HepG2 (cell line): ENCODE results near the gene MECR. TPM values are rescaled to one million over a fixed set of nuclear protein-coding genes. Genes with fewer than 3 reads are reported as not detected.

Experiments used
- ASH2L ChIP-seq: fragments of 300-600, 200-600 bp; sonication (generic); IDR thresholded peaks from 2 replicates; pipeline ENCODE4 v1.7.0; 2017; ENCODE audit warnings: low read depth, mild to moderate bottlenecking, moderate library complexity, mixed read lengths, low read length; ENCODE audit not compliant: insufficient read length
- ATF1 ChIP-seq: IDR thresholded peaks from 2 replicates; pipeline ENCODE4 v1.6.1; 2016; ENCODE audit warnings: mild to moderate bottlenecking, control low read depth
- CEBPB ChIP-seq: IDR thresholded peaks from 2 replicates; pipeline ENCODE4 v1.6.1; 2011; ENCODE audit warnings: low read depth, low read length, improper control_type of control experiment, borderline replicate concordance
- EP300 ChIP-seq, 3 experiments: sonication (generic) in 1 of 3; formaldehyde crosslinking in 1 of 3; IDR thresholded peaks; 2 replicates each; pipeline versions ENCODE4 v1.5.1 to v1.6.1; 2011 to 2020; ENCODE audit warnings: low read depth in 2 of 3, low read length in 2 of 3, borderline replicate concordance in 1 of 3, improper control_type of control experiment in 1 of 3, mild to moderate bottlenecking in 1 of 3, missing genetic modification reagents in 1 of 3, moderate library complexity in 1 of 3
- KAT8 ChIP-seq: IDR thresholded peaks from 2 replicates; pipeline ENCODE4 v1.6.1; 2016; ENCODE audit warnings: missing genetic modification reagents, missing compliant biosample characterization
- KDM6A ChIP-seq: IDR thresholded peaks from 2 replicates; pipeline ENCODE4 v1.6.1; 2016; ENCODE audit warnings: low read depth
- MYNN ChIP-seq: sonication (generic); formaldehyde crosslinking; IDR thresholded peaks from 2 replicates; pipeline ENCODE4 v1.4.0; 2020; ENCODE audit warnings: mild to moderate bottlenecking, low read depth, missing genetic modification reagents
- NFRKB ChIP-seq: fragments of 450-650 bp; IDR thresholded peaks from 2 replicates; pipeline ENCODE4 v1.6.1; 2017
- NONO ChIP-seq, 2 experiments: fragments of 450-650 bp in 1 of 2; sonication (generic) in 1 of 2; formaldehyde crosslinking in 1 of 2; IDR thresholded peaks in 1 of 2; conservative IDR thresholded peaks in 1 of 2; 2 replicates each; pipeline versions ENCODE4 v1.6.1 to v1.8.0; 2017 to 2022; ENCODE audit warnings: mild to moderate bottlenecking in 1 of 2, missing genetic modification reagents in 1 of 2, moderate library complexity in 1 of 2
- RAD21 ChIP-seq: fragments of 450-650 bp; formaldehyde crosslinking; IDR thresholded peaks from 2 replicates; pipeline ENCODE4 v1.5.0; 2020; ENCODE audit warnings: mild to moderate bottlenecking
- RARA ChIP-seq: IDR thresholded peaks from 2 replicates; pipeline ENCODE4 v1.6.1; 2016; ENCODE audit warnings: missing genetic modification reagents, missing compliant biosample characterization
- RFXANK ChIP-seq: IDR thresholded peaks from 2 replicates; pipeline ENCODE4 v1.6.1; 2016
- SOX5 ChIP-seq: IDR thresholded peaks from 2 replicates; pipeline ENCODE4 v1.6.1; 2016; ENCODE audit warnings: borderline replicate concordance
- THAP11 ChIP-seq: IDR thresholded peaks from 2 replicates; pipeline ENCODE4 v1.6.1; 2016; ENCODE audit warnings: missing biosample characterization, missing genetic modification reagents
- TMF1 ChIP-seq: sonication (generic); formaldehyde crosslinking; IDR thresholded peaks from 2 replicates; pipeline ENCODE4 v1.8.1; 2022; ENCODE audit warnings: low read depth, missing genetic modification reagents
- WIZ ChIP-seq: sonication (generic); formaldehyde crosslinking; IDR thresholded peaks from 2 replicates; pipeline ENCODE4 v1.5.1; 2020; ENCODE audit warnings: mild to moderate bottlenecking, missing genetic modification reagents
- YY1 ChIP-seq: IDR thresholded peaks from 2 replicates; pipeline ENCODE4 v1.6.1; 2011; ENCODE audit warnings: low read length, low read depth, moderate library complexity, mild to moderate bottlenecking; ENCODE audit not compliant: insufficient read depth, insufficient replicate concordance
- ZFX ChIP-seq: sonication (generic); formaldehyde crosslinking; IDR thresholded peaks from 2 replicates; pipeline ENCODE4 v1.4.0; 2020; ENCODE audit warnings: mild to moderate bottlenecking, low read depth, missing genetic modification reagents, moderate library complexity
- ZNF296 ChIP-seq: sonication (generic); formaldehyde crosslinking; conservative IDR thresholded peaks from 2 replicates; pipeline ENCODE4 v1.5.0; 2020; ENCODE audit warnings: mild to moderate bottlenecking, missing genetic modification reagents
- ZNF780A ChIP-seq: sonication (generic); formaldehyde crosslinking; IDR thresholded peaks from 2 replicates; pipeline ENCODE4 v1.8.0; 2022; ENCODE audit warnings: mild to moderate bottlenecking, missing genetic modification reagents, moderate library complexity
- ZNF841 ChIP-seq: sonication (generic); formaldehyde crosslinking; IDR thresholded peaks from 2 replicates; pipeline ENCODE4 v1.8.1; 2023; ENCODE audit warnings: missing genetic modification reagents, borderline replicate concordance
- ZNF878 ChIP-seq: sonication (generic); formaldehyde crosslinking; IDR thresholded peaks from 2 replicates; pipeline ENCODE4 v1.8.1; 2023; ENCODE audit warnings: mild to moderate bottlenecking, missing genetic modification reagents, moderate library complexity
- polyA plus RNA-seq, 8 experiments: library from polyadenylated mRNA; depleted of rRNA in 3 of 8; stranded (reverse) in 7 of 8; unstranded in 1 of 8; fragments of >200 nt; fragmentation: Illumina TruSeq in 4 of 8; extraction: Trizol in 4 of 8; gene quantifications; 2 replicates each; pipeline versions ENCODE4 v1.2.1 to v1.2.3, GENCODE V29; 2011 to 2016; ENCODE audit warnings: low read depth in 4 of 8, missing spikeins in 1 of 8, mixed read lengths in 1 of 8; ENCODE audit not compliant: insufficient read depth in 1 of 8
- total RNA-seq, 5 experiments: library from RNA; depleted of rRNA; stranded (reverse); fragments of >200 nt; fragmentation: Illumina TruSeq; extraction: Trizol; gene quantifications; 2 replicates each; pipeline ENCODE4 v1.2.3, GENCODE V29; 2016; ENCODE audit warnings: low read depth in 1 of 5
- TF ChIP-seq, protein P1 (sequence below): IDR thresholded peaks from 2 replicates; pipeline ENCODE4 v1.4.0; 2020; ENCODE audit warnings: mild to moderate bottlenecking, missing genetic modification reagents
- TF ChIP-seq, protein P2 (sequence below): sonication (generic); formaldehyde crosslinking; IDR thresholded peaks from 2 replicates; pipeline ENCODE4 v1.8.1; 2023; ENCODE audit warnings: mild to moderate bottlenecking, moderate library complexity, missing genetic modification reagents
- TF ChIP-seq, protein P3 (sequence below): sonication (generic); formaldehyde crosslinking; IDR thresholded peaks from 2 replicates; pipeline ENCODE4 v1.5.1; 2020; ENCODE audit warnings: mild to moderate bottlenecking, moderate library complexity, missing genetic modification reagents

Gene MECR
- total and polyA plus RNA-seq, 2 of the 13 experiments (the other 11 are each of a cell fraction or from before 2014, with no cell fraction given), result 18.8 to 24.9 TPM

DNA sequence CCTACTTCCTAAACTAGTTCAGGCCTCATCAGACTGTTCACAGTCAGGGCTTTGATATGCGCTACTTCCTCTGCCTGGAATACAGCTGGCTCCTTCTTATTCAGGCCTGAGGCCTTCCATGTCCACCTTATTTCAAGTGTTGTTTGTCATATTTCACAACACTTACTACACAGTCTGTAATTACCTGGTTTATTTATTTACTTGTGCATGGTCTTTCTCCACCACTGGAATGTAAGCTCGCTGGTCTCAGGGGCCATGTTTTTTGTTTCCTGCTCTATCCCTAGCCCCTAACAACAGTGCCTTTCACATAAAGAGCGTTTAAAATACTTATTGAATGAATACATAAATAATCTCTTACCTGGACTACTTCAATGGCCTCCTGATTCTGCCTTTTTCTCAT lies 44.5 kb downstream of the MECR start (continued):
- TF ChIP-seq, protein P1, sequence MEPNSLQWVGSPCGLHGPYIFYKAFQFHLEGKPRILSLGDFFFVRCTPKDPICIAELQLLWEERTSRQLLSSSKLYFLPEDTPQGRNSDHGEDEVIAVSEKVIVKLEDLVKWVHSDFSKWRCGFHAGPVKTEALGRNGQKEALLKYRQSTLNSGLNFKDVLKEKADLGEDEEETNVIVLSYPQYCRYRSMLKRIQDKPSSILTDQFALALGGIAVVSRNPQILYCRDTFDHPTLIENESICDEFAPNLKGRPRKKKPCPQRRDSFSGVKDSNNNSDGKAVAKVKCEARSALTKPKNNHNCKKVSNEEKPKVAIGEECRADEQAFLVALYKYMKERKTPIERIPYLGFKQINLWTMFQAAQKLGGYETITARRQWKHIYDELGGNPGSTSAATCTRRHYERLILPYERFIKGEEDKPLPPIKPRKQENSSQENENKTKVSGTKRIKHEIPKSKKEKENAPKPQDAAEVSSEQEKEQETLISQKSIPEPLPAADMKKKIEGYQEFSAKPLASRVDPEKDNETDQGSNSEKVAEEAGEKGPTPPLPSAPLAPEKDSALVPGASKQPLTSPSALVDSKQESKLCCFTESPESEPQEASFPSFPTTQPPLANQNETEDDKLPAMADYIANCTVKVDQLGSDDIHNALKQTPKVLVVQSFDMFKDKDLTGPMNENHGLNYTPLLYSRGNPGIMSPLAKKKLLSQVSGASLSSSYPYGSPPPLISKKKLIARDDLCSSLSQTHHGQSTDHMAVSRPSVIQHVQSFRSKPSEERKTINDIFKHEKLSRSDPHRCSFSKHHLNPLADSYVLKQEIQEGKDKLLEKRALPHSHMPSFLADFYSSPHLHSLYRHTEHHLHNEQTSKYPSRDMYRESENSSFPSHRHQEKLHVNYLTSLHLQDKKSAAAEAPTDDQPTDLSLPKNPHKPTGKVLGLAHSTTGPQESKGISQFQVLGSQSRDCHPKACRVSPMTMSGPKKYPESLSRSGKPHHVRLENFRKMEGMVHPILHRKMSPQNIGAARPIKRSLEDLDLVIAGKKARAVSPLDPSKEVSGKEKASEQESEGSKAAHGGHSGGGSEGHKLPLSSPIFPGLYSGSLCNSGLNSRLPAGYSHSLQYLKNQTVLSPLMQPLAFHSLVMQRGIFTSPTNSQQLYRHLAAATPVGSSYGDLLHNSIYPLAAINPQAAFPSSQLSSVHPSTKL (CRISPR knock-in tag), result peak; percentile 63
- TF ChIP-seq RARA (CRISPR knock-in tag) (peak; percentile 27; the same call in 1 of the 2 replicates), CEBPB (peak; percentile 97), NFRKB (0 out of 2 replicates have a peak, but pooled peaks have one; percentile 23), ZNF841 (0 out of 2 replicates have a peak, but pooled peaks have one; percentile 9), ZFX (CRISPR knock-in tag) (peak; percentile 64), YY1 (peak; percentile 59), THAP11 (CRISPR knock-in tag) (peak; percentile 47; the same call in 1 of the 2 replicates), ATF1 (CRISPR knock-in tag) (no peak), MYNN (CRISPR knock-in tag) (no peak), WIZ (CRISPR knock-in tag) (no peak), ASH2L (peak; percentile 76), NONO (IDR thresholded peaks at IDR 0.05) (no peak), NONO (CRISPR knock-in tag; conservative IDR thresholded peaks at IDR 0.05) (0 out of 2 replicates have a peak, but pooled peaks have one; percentile 35), TMF1 (CRISPR knock-in tag) (no peak), KAT8 (CRISPR knock-in tag) (peak; percentile 38; the same call in 1 of the 2 replicates), SOX5 (peak; percentile 60; the same call in 1 of the 2 replicates), ZNF296 (CRISPR knock-in tag) (no peak), RFXANK (CRISPR knock-in tag) (no peak), KDM6A (peak; percentile 54), ZNF878 (CRISPR knock-in tag) (peak; percentile 91), ZNF780A (CRISPR knock-in tag) (0 out of 2 replicates have a peak, but pooled peaks have one; percentile 45), EP300 (IDR thresholded peaks at IDR 0.05; ENCODE audit: low read depth in 2 of 2, low read length in 2 of 2) (peak in 1 of 2 experiments; percentile 69; a peak in 2 of 4 replicates), EP300 (CRISPR knock-in tag; IDR thresholded peaks at IDR 0.05; ENCODE audit: borderline replicate concordance) (peak; percentile 11; the same call in 1 of the 2 replicates), RAD21 (no peak)
- TF ChIP-seq, protein P2, sequence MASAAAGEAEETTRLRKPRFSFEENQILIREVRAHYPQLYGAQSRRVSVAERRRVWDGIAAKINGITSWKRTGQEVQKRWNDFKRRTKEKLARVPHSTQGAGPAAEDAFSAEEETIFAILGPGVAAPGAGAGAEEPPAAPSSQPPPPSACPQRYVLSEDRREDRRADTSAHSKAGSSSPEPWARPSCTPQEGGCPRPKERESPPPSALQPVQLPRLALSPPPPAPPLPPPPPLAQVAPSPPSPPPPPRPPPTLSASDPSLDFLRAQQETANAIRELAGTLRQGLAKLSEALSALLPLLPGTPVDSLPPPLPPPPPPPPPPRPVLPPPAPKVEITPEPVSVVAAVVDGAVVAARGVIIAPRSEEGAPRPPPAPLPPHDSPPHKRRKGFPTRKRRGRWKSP, result peak; percentile 70; the same call in 1 of the 2 replicates
- TF ChIP-seq, protein P3, sequence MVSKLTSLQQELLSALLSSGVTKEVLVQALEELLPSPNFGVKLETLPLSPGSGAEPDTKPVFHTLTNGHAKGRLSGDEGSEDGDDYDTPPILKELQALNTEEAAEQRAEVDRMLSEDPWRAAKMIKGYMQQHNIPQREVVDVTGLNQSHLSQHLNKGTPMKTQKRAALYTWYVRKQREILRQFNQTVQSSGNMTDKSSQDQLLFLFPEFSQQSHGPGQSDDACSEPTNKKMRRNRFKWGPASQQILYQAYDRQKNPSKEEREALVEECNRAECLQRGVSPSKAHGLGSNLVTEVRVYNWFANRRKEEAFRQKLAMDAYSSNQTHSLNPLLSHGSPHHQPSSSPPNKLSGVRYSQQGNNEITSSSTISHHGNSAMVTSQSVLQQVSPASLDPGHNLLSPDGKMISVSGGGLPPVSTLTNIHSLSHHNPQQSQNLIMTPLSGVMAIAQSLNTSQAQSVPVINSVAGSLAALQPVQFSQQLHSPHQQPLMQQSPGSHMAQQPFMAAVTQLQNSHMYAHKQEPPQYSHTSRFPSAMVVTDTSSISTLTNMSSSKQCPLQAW, result peak; percentile 75
